Measurements from ENCODE around the gene VIL1.

Gene VIL1

DNA sequence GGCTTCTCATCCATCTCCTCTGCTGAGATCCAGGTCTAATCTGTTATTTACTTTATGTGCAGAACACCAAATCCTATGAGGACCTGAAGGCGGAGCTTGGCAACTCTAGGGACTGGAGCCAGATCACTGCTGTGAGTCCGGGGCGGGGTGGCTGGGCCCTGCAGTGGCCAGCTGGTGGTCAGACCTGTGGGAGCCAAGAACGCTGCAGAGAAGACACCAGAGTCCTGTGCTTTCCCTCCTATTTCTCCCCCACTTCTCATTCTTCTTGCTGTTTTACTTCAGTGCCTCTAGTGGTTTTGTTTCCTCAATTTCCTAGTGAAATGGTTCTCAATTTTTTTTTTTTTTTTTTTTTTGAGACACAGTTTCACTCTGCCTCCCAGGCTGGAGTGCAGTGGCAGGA is 19.7 kb downstream of the VIL1 start:
- DNase-seq (ENCODE audit: low spot score) = no peak

DNA sequence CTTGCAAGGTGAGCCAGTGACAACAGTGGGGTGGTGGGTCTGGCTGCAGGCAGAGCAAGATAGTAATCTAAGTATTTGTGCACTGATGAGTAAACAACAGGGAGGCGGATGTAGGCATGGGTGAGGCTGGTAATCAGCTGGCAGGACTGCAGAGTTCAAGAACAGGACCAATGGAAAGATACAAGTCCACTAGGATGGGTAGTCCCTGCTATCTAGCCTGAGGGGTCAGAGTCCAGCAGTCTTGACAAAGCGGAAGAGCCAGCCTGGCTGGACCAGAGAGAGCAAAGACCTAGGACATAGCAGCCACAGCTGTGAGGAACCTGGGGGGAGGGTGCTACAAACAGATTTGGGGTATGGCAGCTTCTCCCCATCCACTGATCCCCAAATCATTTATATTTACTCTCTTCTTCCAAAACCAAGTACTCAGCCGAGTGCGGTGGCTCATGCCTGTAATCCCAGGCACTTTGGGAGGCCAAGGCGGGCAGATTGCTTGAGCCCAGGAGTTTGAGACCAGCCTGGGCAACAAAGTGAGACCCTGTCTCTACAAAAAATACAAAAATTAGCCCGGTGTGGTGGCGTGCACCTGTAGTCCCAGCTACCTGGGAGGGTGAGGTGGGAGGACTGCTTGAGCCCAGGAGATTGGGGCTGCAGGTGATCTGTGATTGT is 25.9 kb downstream of the VIL1 start:
- DNase-seq (ENCODE audit: low spot score) = no peak

- no peak for DNase-seq (ENCODE audit: low spot score)
Measured at GRCh38 chr2:218445602-218446001, 26.7 kb downstream of the VIL1 start.

- DNase-seq (ENCODE audit: low spot score) = no peak
Measured at GRCh38 chr2:218446547-218446946, 27.6 kb downstream of the VIL1 start.

DNA sequence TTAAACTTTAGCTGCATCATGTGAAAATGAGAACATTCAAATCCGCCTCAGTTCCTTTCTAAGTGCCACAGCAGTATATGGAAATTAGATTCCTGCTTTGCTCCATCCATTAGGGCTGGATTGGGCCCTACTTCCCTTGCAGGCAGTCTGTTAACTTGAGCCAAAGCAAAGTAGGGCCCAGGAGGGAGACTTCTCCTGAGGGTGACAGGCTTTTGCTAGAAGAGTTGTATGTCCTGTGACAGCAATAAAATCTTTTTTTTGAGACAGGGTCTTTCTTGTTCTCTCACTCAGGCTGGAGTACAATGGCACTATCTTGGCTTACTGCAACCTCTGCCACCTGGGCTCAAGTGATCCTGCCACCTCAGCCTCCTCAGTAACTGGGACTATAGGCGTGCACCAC is 28.1 kb downstream of the VIL1 start:
- DNase-seq (ENCODE audit: low spot score) = no peak

DNA sequence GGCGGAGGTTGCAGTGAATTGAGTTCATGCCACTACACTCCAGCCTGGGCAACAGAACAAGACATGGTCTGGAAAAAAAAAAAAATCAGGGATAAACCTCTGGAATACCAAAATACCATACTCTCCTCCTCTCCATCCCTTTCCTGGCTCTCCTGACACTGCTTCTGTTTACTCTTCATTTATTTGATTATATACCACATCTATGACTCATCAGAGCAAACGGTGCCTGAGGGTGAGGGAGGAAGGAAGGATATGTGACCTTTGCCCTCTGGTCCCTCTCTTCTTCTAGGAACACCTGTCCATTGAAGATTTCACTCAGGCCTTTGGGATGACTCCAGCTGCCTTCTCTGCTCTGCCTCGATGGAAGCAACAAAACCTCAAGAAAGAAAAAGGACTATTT is 30.0 kb downstream of the VIL1 start:
- no peak for DNase-seq (ENCODE audit: low spot score)

DNA sequence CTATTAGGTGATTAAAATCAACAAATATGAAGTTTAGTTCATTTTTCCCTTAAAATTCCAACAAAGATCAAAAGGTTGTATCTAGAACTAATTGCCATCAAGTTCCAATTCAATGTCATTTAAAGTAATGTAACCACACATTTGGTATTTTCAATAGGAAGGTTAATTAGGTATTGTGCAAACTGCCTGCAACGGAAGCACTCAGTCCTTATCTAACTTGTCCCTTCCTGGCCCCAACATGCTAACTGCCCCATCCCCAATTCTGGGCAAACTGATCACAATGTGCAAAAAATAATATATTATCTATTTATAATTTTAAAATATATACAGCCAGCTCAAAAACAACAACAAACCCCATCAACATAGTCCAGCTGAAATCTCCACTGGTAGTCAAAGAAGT is 33.2 kb downstream of the VIL1 start:
- DNase-seq (ENCODE audit: low spot score) = no peak

- no peak for DNase-seq (ENCODE audit: low spot score)
Measured at GRCh38 chr2:218456849-218457248, 37.9 kb downstream of the VIL1 start.

GRCh38 chr2:218458598-218458997 is 39.7 kb downstream of the VIL1 start:
- no peak for DNase-seq (ENCODE audit: low spot score)

GRCh38 chr2:218465987-218466633 is 47.2 kb downstream of the VIL1 start:
- DNase-seq (ENCODE audit: low spot score) = peak; percentile 7

DNA sequence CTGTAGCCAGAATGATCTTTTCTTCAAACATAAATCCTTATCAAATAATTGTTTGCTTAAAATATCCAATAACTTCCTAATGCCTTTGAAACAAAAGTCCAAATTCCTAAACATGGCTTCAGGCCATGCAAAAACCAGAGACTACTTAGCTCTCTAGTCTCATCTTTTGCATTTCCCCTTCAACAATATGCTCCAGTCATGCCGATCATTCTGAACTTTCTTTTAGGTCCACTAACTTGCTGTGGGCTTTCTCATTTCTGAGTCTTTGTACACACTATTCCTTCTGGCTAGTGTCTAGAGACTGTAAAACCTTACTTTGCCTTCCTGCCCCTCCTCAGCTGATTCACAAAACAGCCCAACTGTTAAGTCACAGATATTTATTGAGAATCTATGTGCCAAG is 51.5 kb downstream of the VIL1 start:
- DNase-seq (ENCODE audit: low spot score) = no peak

DNA sequence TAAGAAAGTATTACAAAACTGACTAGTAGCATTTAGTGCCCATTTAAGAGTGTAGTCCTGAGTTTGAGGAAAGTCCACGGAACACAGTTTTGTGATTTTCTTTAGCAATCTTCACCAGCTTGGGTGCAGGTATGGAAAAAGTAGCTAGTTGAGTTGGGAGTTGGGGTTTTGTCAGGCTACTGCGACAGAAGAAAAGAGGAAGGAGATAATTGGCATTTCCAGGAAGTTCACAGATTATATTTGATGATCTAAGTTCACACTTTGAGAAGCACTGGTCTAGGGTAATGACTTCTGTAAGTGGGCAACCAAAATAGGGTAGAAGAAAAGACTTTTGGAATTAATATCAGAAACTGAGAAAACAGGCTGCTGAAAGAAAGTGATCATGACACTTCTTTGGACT is 52.1 kb downstream of the VIL1 start:
- no peak for DNase-seq (ENCODE audit: low spot score)

DNA sequence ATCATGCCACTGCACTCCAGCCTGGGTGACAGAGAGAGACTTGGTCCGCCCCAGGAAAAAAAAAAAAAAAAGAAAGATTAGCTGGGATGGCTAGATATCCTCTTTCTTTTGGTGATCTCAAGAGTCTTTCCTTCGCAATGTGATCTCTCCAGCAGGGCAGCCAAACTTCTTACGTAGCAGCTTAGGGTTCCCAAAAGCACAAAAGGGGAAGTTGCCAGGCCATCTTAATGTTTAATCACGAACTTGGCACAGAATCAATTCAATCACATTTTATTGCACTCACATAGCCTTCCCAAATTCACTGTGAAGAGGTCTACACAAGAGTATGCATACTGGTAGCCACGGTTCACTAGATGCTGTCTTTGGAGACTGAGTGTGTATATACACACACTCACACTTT is 53.1 kb downstream of the VIL1 start:
- no peak for DNase-seq (ENCODE audit: low spot score)

DNA sequence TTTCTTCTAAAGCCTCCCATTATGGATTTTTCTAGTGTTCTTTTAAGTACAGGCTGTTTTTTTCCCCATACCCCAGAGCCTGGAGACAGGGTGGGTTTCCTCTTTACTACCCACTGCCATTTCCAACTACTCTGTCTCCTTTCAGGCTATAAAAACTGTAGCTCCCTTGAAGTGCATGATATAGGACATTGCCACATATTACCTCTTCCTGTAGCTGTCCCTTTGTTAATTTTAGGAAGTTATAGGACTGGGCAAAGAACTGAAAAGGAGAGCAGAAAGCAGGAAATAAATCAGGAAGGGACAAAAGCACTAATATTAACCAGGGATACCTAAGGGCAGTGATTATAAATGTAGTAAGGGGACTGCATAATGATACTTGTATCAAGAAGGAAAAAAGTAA is 54.1 kb downstream of the VIL1 start:
- DNase-seq (ENCODE audit: low spot score) = no peak

GRCh38 chr2:218474527-218474926 is 55.6 kb downstream of the VIL1 start:
- no peak for DNase-seq (ENCODE audit: low spot score)

- DNase-seq (ENCODE audit: low spot score) = no peak
Measured at GRCh38 chr2:218476676-218477075, 57.8 kb downstream of the VIL1 start.

GRCh38 chr2:218477247-218477646 is 58.3 kb downstream of the VIL1 start:
- no peak for DNase-seq (ENCODE audit: low spot score)

GRCh38 chr2:218478544-218478943 is 59.6 kb downstream of the VIL1 start:
- no peak for DNase-seq (ENCODE audit: low spot score)

- no peak for DNase-seq (ENCODE audit: low spot score)
Measured at GRCh38 chr2:218479595-218479994, 60.7 kb downstream of the VIL1 start.

- DNase-seq (ENCODE audit: low spot score) = no peak
Measured at GRCh38 chr2:218482651-218483050, 63.7 kb downstream of the VIL1 start.

- no peak for DNase-seq (ENCODE audit: low spot score)
Measured at GRCh38 chr2:218485986-218486667, 67.2 kb downstream of the VIL1 start.

GRCh38 chr2:218500501-218501060 is 81.7 kb downstream of the VIL1 start:
- DNase-seq (ENCODE audit: low spot score) = no peak

- no peak for DNase-seq (ENCODE audit: low spot score)
Measured at GRCh38 chr2:218501665-218502064, 82.7 kb downstream of the VIL1 start.
